Measurements from ENCODE around the gene RMRP. TPM values are rescaled to one million over a fixed set of nuclear protein-coding genes. Genes with fewer than 3 reads are reported as not detected.
A peak's percentile ranks its signal among the peaks of the same experiment; 100 is the strongest.

Gene RMRP
- total and polyA plus RNA-seq, 3 experiments from 2014 or later, result 7,718 to 11,549 TPM; not detected in 1

GRCh38 chr9:35609001-35609819, 48.6 kb downstream of the RMRP start:
- DNase-seq, result no peak
- Histone ChIP-seq H3K27me3 (ENCODE audit: insufficient read depth, low read length, poor library complexity, severe bottlenecking) (no peaks in the 10 kb centered on the region), H3K4me1 (ENCODE audit: insufficient read depth, low read length) (peaks cover 13% of the 10 kb centered on the region), H3K9me3 (ENCODE audit: low read length) (no peaks in the 10 kb centered on the region), H3K27ac (ENCODE audit: low read depth, low read length) (no peak overlapping the region), H3K4me3 (ENCODE audit: low read length) (no peak overlapping the region), H3K36me3 (ENCODE audit: insufficient read depth, low read length) (peaks cover 11% of the 10 kb centered on the region)
- H3K27me3 Mint-ChIP-seq, result peaks cover 0 to under 1% of the 10 kb centered on the region in 2 donors
- peaks cover 0 to 47% (median 4%) of the 10 kb centered on the region in 3 donors for H3K36me3 Mint-ChIP-seq
- peak overlapping the region in 3 of 8 donors; percentile 53 to 81 (median 55) for H3K27ac Mint-ChIP-seq
- POLR2A ChIA-PET, result no interaction called here
- CTCF ChIA-PET, result interaction anchor here (1.3 to 14.7 kb wide), 8 partner anchors 8 to 140 kb away, joined by 3 to 200 read pairs (median 10); partner anchors contain the start of genes ARHGEF39, CCDC107, CD72 and GBA2
- H3K4me3 Mint-ChIP-seq, result peak overlapping the region in 1 of 7 donors; percentile 48
- peaks cover 26 to 32% (median 28%) of the 10 kb centered on the region in 3 donors for H3K4me1 Mint-ChIP-seq
- no peaks in the 10 kb centered on the region for H3K9me3 Mint-ChIP-seq

DNA sequence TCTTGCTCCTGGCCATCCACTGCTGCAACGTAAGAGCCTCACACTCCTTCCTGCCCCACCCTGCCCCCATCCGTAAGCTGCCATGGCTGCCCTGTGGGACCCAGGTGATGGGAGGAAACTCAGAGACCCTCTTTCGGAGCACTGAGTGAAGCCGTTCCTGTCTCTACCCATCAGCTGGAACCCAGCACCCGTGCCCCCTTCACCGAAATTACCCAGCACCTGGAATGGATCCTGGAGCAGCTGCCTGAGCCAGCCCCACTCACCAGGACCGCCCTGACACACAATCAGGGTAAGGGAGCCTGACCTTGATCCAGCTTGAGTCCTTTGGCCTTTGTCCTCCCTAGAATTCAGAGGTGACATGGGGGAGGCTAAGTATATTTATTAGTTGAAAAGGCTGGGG, 49.6 kb downstream of the RMRP start:
- Histone ChIP-seq H3K4me1 (ENCODE audit: insufficient read depth, low read length) (peaks cover 17% of the 10 kb centered on the region), H3K27me3 (ENCODE audit: insufficient read depth, low read length, poor library complexity, severe bottlenecking) (no peaks in the 10 kb centered on the region), H3K9me3 (ENCODE audit: low read length) (no peaks in the 10 kb centered on the region), H3K4me3 (ENCODE audit: low read length) (no peak overlapping the region), H3K36me3 (ENCODE audit: insufficient read depth, low read length) (peaks cover 11% of the 10 kb centered on the region), H3K27ac (ENCODE audit: low read depth, low read length) (no peak overlapping the region)
- H3K27ac Mint-ChIP-seq, result peak overlapping the region in 1 of 8 donors; percentile 88
- H3K4me1 Mint-ChIP-seq, result peaks cover 36 to 42% (median 38%) of the 10 kb centered on the region in 3 donors
- POLR2A ChIA-PET, result no interaction called here
- H3K9me3 Mint-ChIP-seq, result no peaks in the 10 kb centered on the region
- no peak for DNase-seq
- peaks cover 0 to 2% of the 10 kb centered on the region in 2 donors for H3K27me3 Mint-ChIP-seq
- CTCF ChIA-PET, result interaction anchor here (1.3 to 14.7 kb wide), 8 partner anchors 9 to 141 kb away, joined by 3 to 200 read pairs (median 10); partner anchors contain the start of genes ARHGEF39, CCDC107, CD72 and GBA2
- peaks cover 0 to 48% (median 4%) of the 10 kb centered on the region in 3 donors for H3K36me3 Mint-ChIP-seq
- H3K4me3 Mint-ChIP-seq, result peak overlapping the region in 1 of 7 donors; percentile 71

Other genes starting within 250 kb of the RMRP start
- gene RUSC2, start 167.9 kb downstream of the RMRP start, total RNA-seq, result 1 to 10 TPM; 1.1 TPM
- gene RUSC2, start 167.9 kb downstream of the RMRP start, polyA plus RNA-seq, result not detected
- 10 to 100 TPM; 44.2 to 46.8 TPM for gene TESK1, start 52.8 kb downstream of the RMRP start, total RNA-seq
- gene TESK1, start 52.8 kb downstream of the RMRP start, polyA plus RNA-seq, result 15.9 TPM
- gene CD72, start 39.6 kb downstream of the RMRP start, total RNA-seq, result 1 to 10 TPM; 6.4 to 6.5 TPM
- gene CD72, start 39.6 kb downstream of the RMRP start, polyA plus RNA-seq, result 5.1 TPM
- gene SIT1, start 7.1 kb downstream of the RMRP start, total RNA-seq, result 10 to 100 TPM; 43.1 TPM
- 196 TPM for gene SIT1, start 7.1 kb downstream of the RMRP start, polyA plus RNA-seq
- 10 to 100 TPM; 18.5 to 20.0 TPM for gene CCDC107, start 273 bp upstream of the RMRP start, total RNA-seq
- 105 TPM for gene CCDC107, start 273 bp upstream of the RMRP start, polyA plus RNA-seq
- 10 to 100 TPM in 1 of 2 experiments, 1 to 10 TPM in 1; 7.7 to 10.7 TPM for gene ARHGEF39, start 7.2 kb upstream of the RMRP start, total RNA-seq
- 1.2 TPM for gene ARHGEF39, start 7.2 kb upstream of the RMRP start, polyA plus RNA-seq
- gene CA9, start 15.9 kb upstream of the RMRP start, total RNA-seq, result under 1 TPM in 1 of 2 experiments, not detected in 1; 0.75 TPM
- not detected for gene CA9, start 15.9 kb upstream of the RMRP start, polyA plus RNA-seq
- 1 to 10 TPM; 6.6 to 7.3 TPM for gene TPM2, start 31.9 kb upstream of the RMRP start, total RNA-seq
- gene TPM2, start 31.9 kb upstream of the RMRP start, polyA plus RNA-seq, result 0.22 TPM
- gene TLN1, start 74.2 kb upstream of the RMRP start, total RNA-seq, result 100 to 1,000 TPM; 248 to 249 TPM
- 161 TPM for gene TLN1, start 74.2 kb upstream of the RMRP start, polyA plus RNA-seq
- 10 to 100 TPM; 38.0 to 38.6 TPM for gene CREB3, start 74.6 kb upstream of the RMRP start, total RNA-seq
- gene CREB3, start 74.6 kb upstream of the RMRP start, polyA plus RNA-seq, result 53.6 TPM
- 10 to 100 TPM; 41.8 to 42.0 TPM for gene GBA2, start 91.2 kb upstream of the RMRP start, total RNA-seq
- gene GBA2, start 91.2 kb upstream of the RMRP start, polyA plus RNA-seq, result 30.7 TPM
- 10 to 100 TPM; 19.9 to 21.9 TPM for gene RGP1, start 91.3 kb upstream of the RMRP start, total RNA-seq
- gene RGP1, start 91.3 kb upstream of the RMRP start, polyA plus RNA-seq, result 10.6 TPM
- under 1 TPM; 0.51 to 0.63 TPM for gene MSMP, start 96.3 kb upstream of the RMRP start, total RNA-seq
- gene MSMP, start 96.3 kb upstream of the RMRP start, polyA plus RNA-seq, result not detected
- gene NPR2, start 133.6 kb upstream of the RMRP start, total RNA-seq, result 1 to 10 TPM; 5.2 to 8.6 TPM
- 0.26 TPM for gene NPR2, start 133.6 kb upstream of the RMRP start, polyA plus RNA-seq
- gene SPAG8, start 154.2 kb upstream of the RMRP start, total RNA-seq, result 1 to 10 TPM in 1 of 2 experiments, under 1 TPM in 1; 0.98 to 1.8 TPM
- gene SPAG8, start 154.2 kb upstream of the RMRP start, polyA plus RNA-seq, result 0.79 TPM
- gene HINT2, start 157.0 kb upstream of the RMRP start, total RNA-seq, result 10 to 100 TPM; 65.1 to 71.7 TPM
- 69.4 TPM for gene HINT2, start 157.0 kb upstream of the RMRP start, polyA plus RNA-seq
- gene FAM221B, start 170.7 kb upstream of the RMRP start, total RNA-seq, result not detected
- gene FAM221B, start 170.7 kb upstream of the RMRP start, polyA plus RNA-seq, result not detected
- gene TMEM8B, start 171.2 kb upstream of the RMRP start, total RNA-seq, result 1 to 10 TPM; 2.1 to 3.0 TPM
- 3.0 TPM for gene TMEM8B, start 171.2 kb upstream of the RMRP start, polyA plus RNA-seq
- not detected for gene OR13J1, start 212.4 kb upstream of the RMRP start, total RNA-seq
- not detected for gene OR13J1, start 212.4 kb upstream of the RMRP start, polyA plus RNA-seq
- not detected for gene HRCT1, start 248.2 kb upstream of the RMRP start, total RNA-seq
- not detected for gene HRCT1, start 248.2 kb upstream of the RMRP start, polyA plus RNA-seq

Measured in CD8-positive, alpha-beta memory T cell (primary cell).